HUES64 (cell line): ENCODE results near the gene ONECUT2.
A peak's percentile ranks its signal among the peaks of the same experiment; 100 is the strongest.

Experiments used
- H3K27ac ChIP-seq: 2 replicates; pipeline ENCODE4 v1.7.0; 2013; ENCODE audit warnings: low read depth, low read length, inconsistent platforms
- H3K27me3 ChIP-seq: 2 replicates; pipeline ENCODE4 v1.6.1; 2013; ENCODE audit warnings: mild to moderate bottlenecking, low read length; ENCODE audit not compliant: insufficient read depth
- H3K36me3 ChIP-seq: 2 replicates; pipeline ENCODE4 v1.6.1; 2013; ENCODE audit warnings: mild to moderate bottlenecking, low read length; ENCODE audit not compliant: insufficient read depth
- H3K4me1 ChIP-seq: 2 replicates; pipeline ENCODE4 v1.6.1; 2013; ENCODE audit warnings: mild to moderate bottlenecking, low read length, moderate library complexity; ENCODE audit not compliant: insufficient read depth
- H3K4me3 ChIP-seq: 2 replicates; pipeline ENCODE4 v1.5.1; 2013; ENCODE audit warnings: mild to moderate bottlenecking, low read length, moderate library complexity
- H3K9ac ChIP-seq: 2 replicates; pipeline ENCODE4 v1.6.1; 2013; ENCODE audit warnings: mild to moderate bottlenecking, low read depth, low read length
- H3K9me3 ChIP-seq: 2 replicates; pipeline ENCODE4 v1.6.1; 2013; ENCODE audit warnings: low read depth, low read length; ENCODE audit not compliant: insufficient read depth
- WGBS: fragments of 150-250, 120-280 bp; methylation state at CpG from one replicate; pipeline ENCODE4 v1.1.7; 2013; ENCODE audit warnings: missing lambda C conversion rate; 5-methylcytosine and 5-hydroxymethylcytosine counted together

The ONECUT2 gene

DNA sequence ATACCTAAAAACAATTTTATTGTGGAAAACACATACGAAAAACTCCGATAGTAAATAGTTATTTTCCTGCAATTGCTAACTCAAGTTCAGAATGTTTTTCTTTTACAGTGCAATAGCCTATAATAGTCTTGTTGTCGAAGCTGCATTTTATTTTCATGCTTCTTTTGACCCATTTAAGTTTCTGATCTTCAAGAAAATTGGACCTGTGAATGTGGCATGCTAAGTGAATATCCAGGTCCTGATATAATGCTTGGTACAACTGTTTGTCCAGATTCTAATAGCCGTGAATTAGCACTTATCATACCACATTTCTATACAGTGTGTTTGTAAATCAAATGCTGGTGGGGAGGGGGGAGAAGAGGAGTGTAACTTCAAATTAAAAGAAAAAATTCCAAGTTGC is 3.0 kb upstream of the ONECUT2 start:
- peaks cover 54% of the 10 kb centered on the region for H3K4me1 ChIP-seq
- H3K36me3 ChIP-seq, result no peaks in the 10 kb centered on the region
- H3K9me3 ChIP-seq, result no peaks in the 10 kb centered on the region
- no peak overlapping the region for H3K9ac ChIP-seq
- 53% methylated on average over 3 of the region's 4 CpGs for WGBS
- no peak overlapping the region for H3K4me3 ChIP-seq
- peaks cover 93% of the 10 kb centered on the region for H3K27me3 ChIP-seq
- H3K27ac ChIP-seq, result no peak overlapping the region

DNA sequence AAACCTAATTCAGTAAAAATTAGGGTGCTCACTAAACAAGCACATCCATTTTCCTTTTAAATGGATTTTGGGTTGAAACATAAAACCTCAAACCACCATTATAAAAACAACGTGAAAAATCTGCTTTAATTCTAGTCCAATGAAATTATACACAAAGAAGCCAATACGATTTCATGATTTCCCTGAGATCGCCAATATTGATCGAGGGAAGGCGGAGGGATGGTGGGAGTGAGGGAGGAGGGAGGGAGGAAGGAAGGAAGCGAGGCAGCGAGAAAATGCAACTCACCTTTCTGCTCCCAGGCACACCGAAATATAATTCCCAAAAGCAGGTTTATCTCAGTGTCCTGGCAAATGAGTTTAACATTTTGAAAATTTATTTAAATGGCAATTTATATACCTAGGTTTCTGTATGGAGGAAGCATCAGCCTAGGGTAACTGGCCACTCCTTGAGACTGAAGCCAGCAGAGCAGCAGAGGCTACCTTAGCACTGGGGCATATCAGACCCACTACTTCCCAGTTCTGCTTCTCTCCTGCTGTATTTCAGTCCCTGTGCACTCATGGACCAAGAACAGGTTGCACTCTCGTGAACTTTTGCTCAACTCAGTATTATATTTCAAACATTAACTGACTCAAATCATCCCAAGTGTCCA is 2.3 kb upstream of the ONECUT2 start:
- no peak overlapping the region for H3K9ac ChIP-seq
- peaks cover 93% of the 10 kb centered on the region for H3K27me3 ChIP-seq
- peak overlapping the region; percentile 24 for H3K4me3 ChIP-seq
- no peak overlapping the region for H3K27ac ChIP-seq
- WGBS, result 2% methylated on average over 8 of the region's 9 CpGs
- H3K9me3 ChIP-seq, result no peaks in the 10 kb centered on the region
- peaks cover 54% of the 10 kb centered on the region for H3K4me1 ChIP-seq
- no peaks in the 10 kb centered on the region for H3K36me3 ChIP-seq

GRCh38 chr18:57433482-57433881 is 1.7 kb upstream of the ONECUT2 start:
- H3K36me3 ChIP-seq, result no peaks in the 10 kb centered on the region
- H3K9ac ChIP-seq, result no peak overlapping the region
- no peak overlapping the region for H3K27ac ChIP-seq
- peaks cover 57% of the 10 kb centered on the region for H3K4me1 ChIP-seq
- H3K9me3 ChIP-seq, result no peaks in the 10 kb centered on the region
- peaks cover 93% of the 10 kb centered on the region for H3K27me3 ChIP-seq
- H3K4me3 ChIP-seq, result no peak overlapping the region; the same call in 1 of the 2 replicates
- WGBS, result 2% methylated on average over 6 of the region's 6 CpGs

- Histone ChIP-seq H3K9me3 (no peaks in the 10 kb centered on the region), H3K36me3 (no peaks in the 10 kb centered on the region), H3K27me3 (peaks cover 93% of the 10 kb centered on the region), H3K9ac (no peak overlapping the region), H3K4me3 (peak overlapping the region; percentile 74), H3K4me1 (peaks cover 60% of the 10 kb centered on the region), H3K27ac (no peak overlapping the region)
- WGBS, result 1% methylated on average over 24 of the region's 25 CpGs
Observed at GRCh38 chr18:57433934-57434535, 1.1 kb upstream of the ONECUT2 start.

- Histone ChIP-seq H3K36me3 (no peaks in the 10 kb centered on the region), H3K27ac (no peak overlapping the region), H3K9ac (no peak overlapping the region), H3K9me3 (no peaks in the 10 kb centered on the region), H3K4me1 (peaks cover 60% of the 10 kb centered on the region), H3K4me3 (peak overlapping the region; percentile 33), H3K27me3 (peaks cover 93% of the 10 kb centered on the region)
- WGBS, result under 1% methylated on average over 44 of the region's 44 CpGs
Observed at GRCh38 chr18:57435846-57436190, 644 bp downstream of the ONECUT2 start.

DNA sequence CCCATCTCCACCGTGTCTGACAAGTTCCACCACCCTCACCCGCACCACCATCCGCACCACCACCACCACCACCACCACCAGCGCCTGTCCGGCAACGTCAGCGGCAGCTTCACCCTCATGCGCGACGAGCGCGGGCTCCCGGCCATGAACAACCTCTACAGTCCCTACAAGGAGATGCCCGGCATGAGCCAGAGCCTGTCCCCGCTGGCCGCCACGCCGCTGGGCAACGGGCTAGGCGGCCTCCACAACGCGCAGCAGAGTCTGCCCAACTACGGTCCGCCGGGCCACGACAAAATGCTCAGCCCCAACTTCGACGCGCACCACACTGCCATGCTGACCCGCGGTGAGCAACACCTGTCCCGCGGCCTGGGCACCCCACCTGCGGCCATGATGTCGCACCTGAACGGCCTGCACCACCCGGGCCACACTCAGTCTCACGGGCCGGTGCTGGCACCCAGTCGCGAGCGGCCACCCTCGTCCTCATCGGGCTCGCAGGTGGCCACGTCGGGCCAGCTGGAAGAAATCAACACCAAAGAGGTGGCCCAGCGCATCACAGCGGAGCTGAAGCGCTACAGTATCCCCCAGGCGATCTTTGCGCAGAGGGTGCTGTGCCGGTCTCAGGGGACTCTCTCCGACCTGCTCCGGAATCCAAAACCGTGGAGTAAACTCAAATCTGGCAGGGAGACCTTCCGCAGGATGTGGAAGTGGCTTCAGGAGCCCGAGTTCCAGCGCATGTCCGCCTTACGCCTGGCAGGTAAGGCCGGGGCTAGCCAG is 1.2 kb downstream of the ONECUT2 start:
- peaks cover 93% of the 10 kb centered on the region for H3K27me3 ChIP-seq
- H3K4me3 ChIP-seq, result peak overlapping the region; percentile 33
- no peak overlapping the region for H3K27ac ChIP-seq
- H3K36me3 ChIP-seq, result no peaks in the 10 kb centered on the region
- H3K9me3 ChIP-seq, result no peaks in the 10 kb centered on the region
- peaks cover 54% of the 10 kb centered on the region for H3K4me1 ChIP-seq
- 2% methylated on average over 62 of the region's 62 CpGs for WGBS
- no peak overlapping the region for H3K9ac ChIP-seq

DNA sequence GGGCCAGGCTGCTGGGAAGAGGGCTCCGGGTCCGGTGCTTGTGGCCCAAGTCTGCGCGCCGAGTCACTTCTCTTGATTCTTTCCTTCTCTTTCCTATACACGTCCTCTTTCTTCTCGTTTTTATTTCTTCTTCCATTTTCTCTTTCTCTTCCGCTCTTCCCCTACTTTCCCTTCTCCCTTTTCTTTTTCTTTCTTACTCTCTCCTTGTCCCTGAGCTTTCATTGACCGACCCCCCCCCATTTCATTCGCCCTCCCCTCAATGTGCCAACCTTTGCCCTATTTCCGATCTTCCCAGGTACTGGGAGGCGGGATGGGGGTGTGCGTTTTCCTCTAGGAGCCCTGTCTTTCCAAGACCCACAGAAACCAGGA is 1.8 kb downstream of the ONECUT2 start:
- peaks cover 93% of the 10 kb centered on the region for H3K27me3 ChIP-seq
- no peaks in the 10 kb centered on the region for H3K9me3 ChIP-seq
- 5% methylated on average over 13 of the region's 13 CpGs for WGBS
- H3K4me3 ChIP-seq, result peak overlapping the region; percentile 49
- peaks cover 51% of the 10 kb centered on the region for H3K4me1 ChIP-seq
- no peaks in the 10 kb centered on the region for H3K36me3 ChIP-seq
- no peak overlapping the region for H3K27ac ChIP-seq
- H3K9ac ChIP-seq, result no peak overlapping the region

GRCh38 chr18:57437402-57437765 is 2.2 kb downstream of the ONECUT2 start:
- Histone ChIP-seq H3K9ac (no peak overlapping the region), H3K4me1 (peaks cover 48% of the 10 kb centered on the region), H3K36me3 (no peaks in the 10 kb centered on the region), H3K27ac (no peak overlapping the region), H3K4me3 (peak overlapping the region; percentile 49), H3K9me3 (no peaks in the 10 kb centered on the region), H3K27me3 (peaks cover 93% of the 10 kb centered on the region)
- WGBS, result 1% methylated on average over 16 of the region's 16 CpGs

DNA sequence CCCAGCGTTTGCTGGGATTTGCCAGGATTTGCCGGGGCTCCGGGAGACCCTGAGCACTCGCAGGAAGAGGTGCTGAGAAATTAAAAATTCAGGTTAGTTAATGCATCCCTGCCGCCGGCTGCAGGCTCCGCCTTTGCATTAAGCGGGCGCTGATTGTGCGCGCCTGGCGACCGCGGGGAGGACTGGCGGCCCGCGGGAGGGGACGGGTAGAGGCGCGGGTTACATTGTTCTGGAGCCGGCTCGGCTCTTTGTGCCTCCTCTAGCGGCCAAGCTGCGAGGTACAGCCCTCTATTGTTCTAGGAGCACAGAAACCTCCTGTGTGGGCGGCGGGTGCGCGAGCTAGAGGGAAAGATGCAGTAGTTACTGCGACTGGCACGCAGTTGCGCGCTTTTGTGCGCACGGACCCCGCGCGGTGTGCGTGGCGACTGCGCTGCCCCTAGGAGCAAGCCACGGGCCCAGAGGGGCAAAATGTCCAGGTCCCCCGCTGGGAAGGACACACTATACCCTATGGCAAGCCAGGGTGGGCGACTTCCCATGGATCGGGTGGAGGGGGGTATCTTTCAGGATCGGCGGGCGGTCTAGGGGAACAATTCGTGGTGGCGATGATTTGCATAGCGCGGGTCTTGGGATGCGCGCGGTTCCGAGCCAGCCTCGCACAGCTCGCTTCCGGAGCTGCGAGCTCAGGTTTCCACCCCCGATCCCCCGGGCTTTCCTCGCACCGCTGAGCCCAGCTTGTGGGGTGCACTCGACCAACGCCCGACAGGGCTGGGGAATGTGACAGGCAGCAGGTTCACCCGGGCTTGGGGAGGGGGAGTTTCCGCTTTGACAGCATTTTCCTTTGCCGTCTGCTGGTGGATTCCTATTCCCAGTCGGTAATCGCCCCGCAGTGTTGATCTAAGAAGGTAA is 2.8 kb downstream of the ONECUT2 start:
- H3K4me3 ChIP-seq, result peak overlapping the region; percentile 49
- peaks cover 42% of the 10 kb centered on the region for H3K4me1 ChIP-seq
- H3K27ac ChIP-seq, result no peak overlapping the region
- under 1% methylated on average over 72 of the region's 72 CpGs for WGBS
- no peaks in the 10 kb centered on the region for H3K9me3 ChIP-seq
- peaks cover 93% of the 10 kb centered on the region for H3K27me3 ChIP-seq
- H3K36me3 ChIP-seq, result no peaks in the 10 kb centered on the region
- H3K9ac ChIP-seq, result no peak overlapping the region

- H3K36me3 ChIP-seq, result no peaks in the 10 kb centered on the region
- H3K4me3 ChIP-seq, result peak overlapping the region; percentile 49
- 3% methylated on average over 31 of the region's 31 CpGs for WGBS
- H3K9me3 ChIP-seq, result no peaks in the 10 kb centered on the region
- H3K27me3 ChIP-seq, result peaks cover 93% of the 10 kb centered on the region
- H3K9ac ChIP-seq, result no peak overlapping the region
- H3K4me1 ChIP-seq, result peaks cover 33% of the 10 kb centered on the region
- H3K27ac ChIP-seq, result no peak overlapping the region
Observed at GRCh38 chr18:57438743-57439608, 3.8 kb downstream of the ONECUT2 start.
